NB4 (cell line): ENCODE data around the gene ADGRG4.

ENCODE experiments used
- DNase-seq: peaks from one replicate; pipeline ENCODE4 v3.0.0; 2010; ENCODE audit warnings: low read depth
- H3K4me3 ChIP-seq: one replicate; pipeline ENCODE4 v1.5.1; 2011; ENCODE audit warnings: mild to moderate bottlenecking, low read depth, low read length, moderate library complexity
- MAX ChIP-seq: IDR thresholded peaks from 2 replicates; pipeline ENCODE4 v1.6.1; 2011; ENCODE audit warnings: low read depth, low read length
- MYC ChIP-seq: IDR thresholded peaks from 2 replicates; pipeline ENCODE4 v1.6.1; 2011; ENCODE audit warnings: low read depth, low read length
- POLR2A ChIP-seq: IDR thresholded peaks from 2 replicates; pipeline ENCODE4 v1.6.1; 2011; ENCODE audit warnings: mild to moderate bottlenecking; ENCODE audit not compliant: insufficient read length; ENCODE audit errors: extremely low read depth
- TF ChIP-seq, protein P1 (sequence below): IDR thresholded peaks from one replicate; pipeline ENCODE4 v1.5.1; 2012; ENCODE audit warnings: low read depth, low read length

The ADGRG4 gene

DNA sequence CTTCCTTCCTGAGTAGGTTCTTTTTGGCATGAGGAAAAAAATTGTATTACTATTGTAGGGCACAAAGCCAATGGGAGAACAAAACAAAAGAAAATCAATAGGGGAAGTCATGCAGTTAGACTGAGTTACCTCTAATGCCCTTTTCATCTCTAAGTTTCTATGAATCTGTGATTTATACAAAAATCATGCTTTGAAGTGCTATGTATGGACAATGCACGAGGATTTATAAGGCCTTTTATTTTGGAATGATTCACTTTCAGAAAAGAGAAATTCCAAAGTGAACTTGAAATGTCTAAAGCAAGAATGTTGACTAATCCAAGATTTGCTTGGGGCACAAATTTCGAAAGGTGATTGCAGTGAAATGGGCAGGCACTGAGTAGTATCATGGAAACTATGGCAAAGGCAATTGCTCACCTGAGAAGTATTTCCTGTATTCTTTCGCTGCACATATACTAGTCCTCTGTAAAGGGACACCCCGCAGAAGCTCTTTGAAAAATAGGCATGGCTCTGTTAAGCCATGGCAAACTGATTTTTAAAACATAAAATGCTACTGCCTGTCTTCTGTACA is 52.8 kb downstream of the ADGRG4 start:
- no peak for DNase-seq
- TF ChIP-seq MAX (no peak), MYC (no peak), POLR2A (no peak)
- TF ChIP-seq, protein P1, sequence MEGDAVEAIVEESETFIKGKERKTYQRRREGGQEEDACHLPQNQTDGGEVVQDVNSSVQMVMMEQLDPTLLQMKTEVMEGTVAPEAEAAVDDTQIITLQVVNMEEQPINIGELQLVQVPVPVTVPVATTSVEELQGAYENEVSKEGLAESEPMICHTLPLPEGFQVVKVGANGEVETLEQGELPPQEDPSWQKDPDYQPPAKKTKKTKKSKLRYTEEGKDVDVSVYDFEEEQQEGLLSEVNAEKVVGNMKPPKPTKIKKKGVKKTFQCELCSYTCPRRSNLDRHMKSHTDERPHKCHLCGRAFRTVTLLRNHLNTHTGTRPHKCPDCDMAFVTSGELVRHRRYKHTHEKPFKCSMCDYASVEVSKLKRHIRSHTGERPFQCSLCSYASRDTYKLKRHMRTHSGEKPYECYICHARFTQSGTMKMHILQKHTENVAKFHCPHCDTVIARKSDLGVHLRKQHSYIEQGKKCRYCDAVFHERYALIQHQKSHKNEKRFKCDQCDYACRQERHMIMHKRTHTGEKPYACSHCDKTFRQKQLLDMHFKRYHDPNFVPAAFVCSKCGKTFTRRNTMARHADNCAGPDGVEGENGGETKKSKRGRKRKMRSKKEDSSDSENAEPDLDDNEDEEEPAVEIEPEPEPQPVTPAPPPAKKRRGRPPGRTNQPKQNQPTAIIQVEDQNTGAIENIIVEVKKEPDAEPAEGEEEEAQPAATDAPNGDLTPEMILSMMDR, result no peak
- H3K4me3 ChIP-seq, result no peak overlapping the region

GRCh38 chrX:136354201-136354600 is 53.4 kb downstream of the ADGRG4 start:
- no peak for DNase-seq
- TF ChIP-seq MYC, result no peak
- TF ChIP-seq, protein P1, result no peak
- TF ChIP-seq POLR2A, result no peak
- no peak for TF ChIP-seq MAX
- H3K4me3 ChIP-seq, result no peak overlapping the region

GRCh38 chrX:136369377-136369776 is 68.6 kb downstream of the ADGRG4 start:
- TF ChIP-seq MYC, result no peak
- no peak for TF ChIP-seq MAX
- TF ChIP-seq, protein P1, result no peak
- TF ChIP-seq POLR2A, result no peak
- no peak for DNase-seq
- no peak overlapping the region for H3K4me3 ChIP-seq

DNA sequence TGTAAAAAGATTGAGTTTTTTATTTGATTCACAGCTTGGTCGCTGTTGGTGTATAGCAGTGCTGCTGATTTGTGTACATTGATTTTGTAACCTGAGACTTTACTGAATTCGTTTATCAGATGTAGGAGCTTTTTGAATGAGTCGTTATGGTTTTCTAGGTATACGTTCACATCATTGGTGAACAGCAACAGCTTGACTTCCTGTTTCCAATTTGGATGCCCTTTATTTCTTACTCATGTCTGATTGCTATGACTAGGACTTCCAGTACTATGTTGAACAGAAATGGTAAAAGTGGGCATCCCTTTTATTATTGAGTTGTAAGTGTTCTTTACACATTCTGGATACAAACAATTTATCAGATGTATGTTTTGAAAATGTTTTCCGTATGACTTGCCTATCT is 76.0 kb downstream of the ADGRG4 start:
- no peak overlapping the region for H3K4me3 ChIP-seq
- TF ChIP-seq MAX (no peak), MYC (no peak), POLR2A (no peak)
- TF ChIP-seq, protein P1, result no peak
- no peak for DNase-seq

DNA sequence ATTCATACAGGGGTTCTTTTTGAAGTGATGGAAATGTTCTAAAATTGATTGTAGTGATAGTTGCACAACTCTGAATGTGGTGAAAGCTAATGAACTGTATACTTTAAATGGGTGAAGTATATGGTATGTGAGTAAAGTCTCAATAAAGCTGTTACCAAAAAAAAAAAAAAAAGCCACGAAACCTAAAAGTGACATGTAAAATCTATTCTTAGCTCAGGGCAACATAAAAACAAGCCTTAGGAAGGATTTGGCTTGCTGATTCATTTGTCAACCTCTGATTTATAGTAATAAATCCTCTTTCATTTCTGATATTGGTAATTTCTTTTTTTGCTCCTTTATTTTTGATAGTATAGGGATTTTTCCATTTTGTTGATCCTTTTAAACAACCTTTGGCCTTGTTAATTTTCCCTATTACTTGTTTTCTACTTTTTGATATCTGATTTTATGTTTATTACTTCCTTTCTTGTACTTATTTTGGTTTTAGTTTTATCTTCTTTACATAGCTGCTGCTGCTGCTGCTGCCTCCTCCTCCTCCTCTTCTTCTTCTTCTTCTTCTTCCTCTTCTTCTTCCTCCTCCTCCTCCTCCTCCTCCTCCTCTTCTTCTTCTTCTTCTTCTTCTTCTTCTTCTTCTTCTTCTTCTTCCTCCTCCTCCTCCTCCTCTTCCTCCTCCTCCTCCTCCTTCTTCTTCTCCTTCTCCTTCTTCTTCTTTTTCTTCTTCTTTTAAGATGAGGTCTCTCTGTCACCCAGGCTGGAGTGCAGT is 79.4 kb downstream of the ADGRG4 start:
- DNase-seq, result no peak
- TF ChIP-seq, protein P1, result no peak
- TF ChIP-seq MYC (no peak), MAX (no peak), POLR2A (no peak)
- H3K4me3 ChIP-seq, result no peak overlapping the region
